Stimulated activated CD4-positive, alpha-beta T cell treated with anti-CD3 and anti-CD28 coated beads, Interleukin-2, amount 100 ng/mL, for 48 hours (primary cell): ENCODE results near the gene IFI16.
"Not testable (repeated sequence)": the region's sequence is repeated elsewhere in the genome, so short reads cannot be mapped to it uniquely, and the experiment has no call there.

ENCODE experiments used
- DNase-seq, 2 donors: peaks; one replicate each; pipeline ENCODE4 v3.0.0-alpha.2; 2020

Gene IFI16

DNA sequence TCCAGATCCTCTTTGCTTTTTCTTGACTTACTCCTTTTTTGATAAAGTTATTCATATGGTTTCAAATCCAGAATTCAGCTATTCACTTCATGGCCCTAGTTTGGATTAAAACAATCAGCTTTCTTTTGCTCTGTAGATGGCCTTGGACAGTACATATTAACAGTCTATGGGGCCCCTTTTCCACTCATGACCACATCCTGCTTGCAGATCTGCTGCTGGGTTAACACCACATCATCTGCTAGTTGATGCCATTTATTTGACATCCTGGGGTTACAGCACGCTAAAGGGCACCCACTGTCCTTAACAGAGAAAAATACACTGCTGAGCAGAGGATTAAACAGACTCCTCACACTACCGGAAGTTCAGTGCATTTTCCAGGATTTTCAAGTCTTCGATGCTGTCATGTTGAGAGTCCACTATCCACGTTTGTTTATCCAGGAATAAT, 941 bp upstream of the IFI16 start:
- DNase-seq, result peak; percentile 38 to 42

DNA sequence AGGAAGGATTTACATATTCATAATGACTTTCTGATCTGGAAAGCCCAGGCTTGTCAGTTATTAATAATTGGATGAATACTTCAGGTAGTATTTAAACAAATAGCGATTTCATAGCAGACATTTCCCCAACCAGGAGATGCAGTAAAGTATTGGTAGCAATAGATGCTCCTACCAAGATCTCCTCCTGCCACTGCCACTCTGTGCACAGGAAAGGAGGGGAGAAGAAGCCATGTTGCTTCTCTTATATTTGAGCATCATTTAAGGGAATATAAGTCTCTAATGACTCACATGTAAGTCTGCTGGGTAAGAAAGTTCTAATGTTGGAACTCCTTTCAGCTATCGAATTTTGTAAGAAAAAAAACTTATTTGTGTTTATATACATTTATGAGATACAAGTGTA, 420 bp upstream of the IFI16 start:
- no peak for DNase-seq

DNA sequence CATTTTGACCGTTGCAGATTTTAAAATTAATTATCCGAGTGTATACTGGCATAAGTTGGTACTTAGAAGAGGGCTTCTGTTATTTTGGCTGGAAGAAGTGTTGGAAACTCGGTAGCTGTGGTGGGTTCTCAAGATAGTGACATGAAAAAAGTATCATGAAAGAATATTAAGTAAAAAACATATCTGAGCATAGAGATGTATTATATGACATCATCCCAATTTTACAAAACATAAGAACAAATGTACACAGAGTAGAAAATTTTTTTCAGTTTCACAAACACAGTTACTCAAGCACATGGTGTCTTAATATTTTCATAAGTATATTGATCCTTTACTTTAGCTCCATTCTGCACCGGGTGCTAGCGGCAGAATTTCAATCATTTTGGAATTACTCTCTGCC, 684 bp downstream of the IFI16 start:
- DNase-seq, result no peak

DNA sequence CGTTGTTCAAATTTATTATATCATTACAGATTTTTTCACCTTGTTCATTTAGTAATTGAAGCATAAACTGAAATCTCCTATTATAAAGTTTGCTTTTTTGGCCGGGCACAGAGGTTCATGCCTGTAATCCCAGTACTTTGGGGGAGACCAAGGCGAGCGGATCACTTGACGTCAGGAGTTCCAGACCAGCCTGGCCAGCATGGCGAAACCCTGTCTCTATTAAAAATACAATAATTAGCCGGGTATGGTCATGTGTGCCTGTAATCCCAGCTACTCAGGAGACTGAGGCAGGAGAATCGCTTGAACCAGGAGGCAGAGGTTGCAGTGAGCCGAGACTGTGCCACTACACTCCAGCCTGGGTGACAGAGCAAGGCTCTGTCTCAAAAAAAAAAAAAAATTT, 1.3 kb downstream of the IFI16 start:
- DNase-seq, result not testable (repeated sequence)

DNA sequence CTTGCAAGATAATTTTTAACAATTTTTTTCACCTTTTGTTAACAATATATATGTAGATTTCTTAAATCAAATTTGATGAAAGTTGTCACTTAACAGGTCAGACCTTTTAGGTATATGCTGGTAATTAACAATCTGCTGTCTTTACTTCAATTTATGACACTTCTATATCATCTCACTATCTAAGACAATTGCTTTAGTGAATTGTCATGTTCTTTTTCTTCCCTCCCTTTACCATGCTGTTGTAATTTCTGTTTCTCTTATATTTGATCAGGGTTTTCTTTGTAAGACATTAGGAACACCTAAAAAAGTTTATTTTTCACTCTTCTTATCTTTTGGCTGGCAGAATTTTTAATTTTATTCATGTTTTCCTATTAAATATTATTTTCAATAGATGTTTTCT, 2.0 kb downstream of the IFI16 start:
- no peak for DNase-seq

DNA sequence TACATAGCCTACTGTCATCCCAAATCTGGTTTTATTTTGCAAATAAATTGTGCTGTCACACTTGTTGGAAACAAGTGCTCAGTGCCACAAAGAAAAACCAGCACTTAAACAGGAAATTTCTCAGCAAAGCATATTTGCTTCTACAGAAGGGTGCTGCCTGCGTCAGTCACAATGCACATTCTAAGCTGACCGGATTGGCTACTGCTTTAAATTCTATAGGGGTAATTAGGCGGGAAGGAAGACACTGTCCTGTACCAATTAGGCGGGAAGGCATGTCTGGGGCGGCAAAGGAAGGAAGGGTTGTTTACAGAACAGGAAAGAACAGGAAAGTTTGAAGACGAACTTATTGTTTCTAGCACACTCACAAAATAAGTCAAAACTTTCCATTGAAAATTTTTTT, 2.8 kb downstream of the IFI16 start:
- peak; percentile 36 to 46 for DNase-seq

DNA sequence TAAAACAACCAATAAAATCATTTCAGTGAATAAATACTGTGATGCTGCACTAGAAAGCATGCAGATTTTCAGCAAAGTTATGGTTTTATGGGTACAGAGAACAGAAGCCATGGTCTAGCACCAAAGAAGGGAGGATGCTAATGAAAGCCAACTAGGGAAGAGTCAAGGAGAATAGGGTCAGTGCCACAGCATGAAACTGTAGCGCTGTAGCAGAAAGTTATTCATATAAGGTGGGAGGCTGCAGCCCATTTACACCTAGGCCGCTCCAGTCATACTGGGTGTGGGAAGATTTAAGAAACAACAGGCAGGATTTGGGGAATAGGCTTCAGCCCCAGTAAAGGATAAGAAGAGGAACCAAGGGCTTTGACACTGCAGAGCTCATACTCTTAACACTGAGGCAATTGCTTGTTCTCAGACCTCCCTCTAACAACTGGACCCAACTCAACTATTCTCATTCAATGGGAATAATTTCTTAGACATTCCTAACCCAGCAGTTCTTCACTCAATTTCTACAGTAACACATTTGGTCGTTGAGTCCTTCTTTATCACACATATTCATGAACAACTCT, 4.4 kb downstream of the IFI16 start:
- DNase-seq, result no peak

DNA sequence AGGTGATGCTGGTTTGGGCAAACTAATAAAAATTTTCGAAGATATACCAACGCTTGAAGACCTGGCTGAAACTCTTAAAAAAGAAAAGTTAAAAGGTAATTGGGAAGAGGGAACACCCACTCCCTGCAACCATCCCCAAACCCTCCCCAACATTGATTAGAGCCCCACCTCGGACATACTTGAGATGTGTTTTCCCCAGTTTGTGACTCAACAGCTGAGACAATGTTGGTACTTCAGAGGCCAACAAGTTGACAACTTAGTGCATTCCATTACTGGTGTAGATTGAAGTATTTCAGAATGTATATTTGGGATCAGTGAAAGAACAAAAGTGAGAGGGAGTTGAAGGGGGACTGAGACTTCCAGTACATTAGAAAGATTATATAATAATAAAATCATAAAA, 5.1 kb downstream of the IFI16 start:
- no peak for DNase-seq

DNA sequence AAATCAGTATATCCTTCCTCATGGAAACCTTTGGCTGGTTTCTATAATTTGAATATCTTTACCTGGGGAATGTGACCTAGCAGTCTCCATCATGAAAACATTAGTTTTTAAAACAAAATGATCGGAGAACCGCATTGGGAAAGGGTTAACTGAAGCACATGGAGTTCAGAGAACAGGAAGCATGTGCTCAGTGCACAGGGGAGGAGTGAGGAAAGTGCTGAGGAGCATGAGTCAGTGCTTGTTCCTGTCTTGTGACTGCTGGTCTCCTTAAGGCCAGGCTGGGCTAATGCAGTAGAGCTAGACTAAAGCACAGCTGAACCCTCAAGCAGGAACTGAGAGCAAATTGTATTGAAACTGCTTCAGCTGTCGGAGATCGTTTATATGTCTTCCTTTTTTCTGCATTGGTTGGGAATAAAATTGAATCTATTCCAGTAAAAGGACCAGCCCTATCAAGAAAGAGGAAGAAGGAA, 5.8 kb downstream of the IFI16 start:
- DNase-seq, result peak; percentile 53 to 57

DNA sequence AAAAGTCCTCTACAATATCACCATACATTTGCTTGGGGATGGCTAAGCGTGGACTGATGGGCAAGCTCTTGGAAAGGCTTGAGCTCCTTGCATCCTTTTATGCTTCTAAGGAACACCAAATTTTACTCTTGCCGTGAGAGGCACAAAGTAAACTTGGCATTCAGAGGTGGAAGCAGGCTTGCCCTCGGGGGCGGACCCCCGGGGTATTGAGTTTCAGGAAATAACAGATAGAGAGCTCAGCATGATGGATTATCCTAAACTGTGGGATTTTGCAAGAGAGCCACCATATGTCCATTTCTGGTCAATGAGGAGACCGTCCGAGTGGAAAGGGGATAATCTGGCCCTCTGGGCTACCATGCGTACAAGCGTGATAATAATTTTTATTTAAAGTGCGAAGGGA, 14.0 kb downstream of the IFI16 start:
- no peak for DNase-seq

DNA sequence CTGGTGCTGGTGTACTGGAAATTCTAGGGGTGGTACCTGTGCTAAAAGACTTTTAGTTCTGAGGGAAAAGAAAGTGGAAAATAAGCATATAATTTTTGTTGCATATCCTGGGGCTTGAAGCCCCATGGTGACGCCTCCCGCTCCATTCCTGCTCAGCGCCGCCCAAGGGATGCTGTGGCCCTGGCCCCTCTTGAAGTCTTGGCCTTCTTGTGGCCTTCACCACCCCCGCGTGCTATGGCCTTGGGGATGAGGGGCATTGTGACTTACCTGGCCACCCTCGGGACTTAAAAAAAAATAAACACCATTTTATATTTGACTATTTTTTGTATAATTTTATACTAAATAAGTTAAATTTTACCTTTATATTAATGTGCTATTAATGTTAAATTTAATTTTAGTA, 15.3 kb downstream of the IFI16 start:
- no peak for DNase-seq

DNA sequence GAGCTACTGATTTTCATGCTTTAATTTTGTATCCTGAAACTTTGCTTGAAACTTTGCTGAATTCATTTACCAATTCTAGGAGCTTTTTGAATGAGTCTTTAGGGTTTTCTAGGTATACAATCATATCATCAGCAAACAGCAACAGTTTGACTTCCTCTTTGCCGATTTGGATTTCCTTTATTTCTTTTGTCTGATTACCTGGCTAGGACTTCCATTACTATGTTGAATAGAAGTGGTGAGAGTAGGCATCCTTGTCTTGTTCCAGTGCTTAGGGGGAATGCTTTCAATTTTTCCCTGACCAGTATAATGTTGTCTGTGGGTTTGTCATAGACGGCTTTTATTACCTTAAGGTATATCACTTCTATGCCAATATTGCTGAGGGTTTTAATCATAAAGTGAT, 17.1 kb downstream of the IFI16 start:
- DNase-seq, result not testable (repeated sequence)

DNA sequence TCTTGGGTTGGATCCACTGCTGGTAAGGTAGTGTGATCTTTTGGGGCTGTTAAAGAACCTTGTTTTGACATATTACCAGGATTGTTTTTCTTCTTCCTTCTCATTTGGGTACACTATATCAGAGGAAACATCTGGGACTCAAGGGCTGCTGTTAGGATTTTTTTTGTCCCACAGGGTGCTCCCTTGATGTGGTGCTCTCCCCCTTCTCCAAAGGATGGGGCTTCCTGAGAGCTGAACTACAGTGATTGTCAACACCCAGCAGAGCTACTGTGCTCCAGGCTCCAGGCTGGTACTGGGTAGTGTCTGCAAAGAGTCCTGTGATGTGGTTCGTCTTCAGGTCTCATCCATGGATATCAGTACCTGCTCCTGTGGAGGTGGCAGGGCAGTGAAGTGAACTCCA, 20.6 kb downstream of the IFI16 start:
- DNase-seq, result no peak

DNA sequence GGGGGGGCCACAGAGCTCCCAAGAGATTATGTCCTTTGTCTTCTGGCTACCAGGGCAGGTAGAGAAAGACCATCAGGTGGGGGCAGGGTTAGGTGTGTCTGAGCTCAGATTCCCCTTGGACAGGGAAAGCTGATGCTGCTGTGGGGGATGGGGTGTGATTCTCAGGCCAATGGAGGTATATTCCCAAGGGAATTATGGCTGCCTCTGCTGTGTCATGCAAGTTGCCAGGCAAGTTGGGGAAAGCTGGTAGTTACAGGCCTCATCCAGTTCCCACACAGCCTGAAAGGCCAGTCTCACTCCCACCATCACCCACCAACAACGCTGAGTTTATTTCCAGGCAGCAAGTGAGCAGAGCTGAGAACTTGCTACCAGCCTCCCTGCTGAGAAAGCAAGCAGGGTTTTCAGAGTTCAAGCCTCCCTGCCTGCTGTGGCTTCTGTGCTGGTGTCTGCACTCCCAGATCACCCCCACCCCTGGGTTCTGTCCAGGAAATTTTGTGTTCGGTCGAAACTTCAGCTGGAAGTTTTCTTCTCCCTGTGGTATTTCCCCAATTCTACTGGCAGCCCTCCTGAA, 21.3 kb downstream of the IFI16 start:
- DNase-seq, result no peak

DNA sequence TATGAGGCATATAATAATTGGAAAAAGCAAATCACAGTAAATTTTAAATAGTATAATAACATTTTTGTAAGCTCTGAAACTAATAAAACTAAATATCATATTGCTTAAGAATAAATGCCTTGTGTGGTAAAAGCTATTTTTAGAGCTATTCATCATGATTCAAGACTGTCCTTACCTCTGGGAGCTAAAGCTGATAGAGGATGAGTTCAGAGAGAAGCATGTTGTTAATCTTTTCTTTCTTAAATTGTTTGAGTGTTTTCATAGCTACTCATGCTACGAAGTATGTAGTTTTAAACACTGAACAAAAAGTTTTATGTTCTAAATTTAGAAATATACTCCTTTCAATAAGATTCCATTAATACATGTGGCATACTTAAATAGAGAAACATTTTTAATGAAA, 30.5 kb downstream of the IFI16 start:
- DNase-seq, result no peak

DNA sequence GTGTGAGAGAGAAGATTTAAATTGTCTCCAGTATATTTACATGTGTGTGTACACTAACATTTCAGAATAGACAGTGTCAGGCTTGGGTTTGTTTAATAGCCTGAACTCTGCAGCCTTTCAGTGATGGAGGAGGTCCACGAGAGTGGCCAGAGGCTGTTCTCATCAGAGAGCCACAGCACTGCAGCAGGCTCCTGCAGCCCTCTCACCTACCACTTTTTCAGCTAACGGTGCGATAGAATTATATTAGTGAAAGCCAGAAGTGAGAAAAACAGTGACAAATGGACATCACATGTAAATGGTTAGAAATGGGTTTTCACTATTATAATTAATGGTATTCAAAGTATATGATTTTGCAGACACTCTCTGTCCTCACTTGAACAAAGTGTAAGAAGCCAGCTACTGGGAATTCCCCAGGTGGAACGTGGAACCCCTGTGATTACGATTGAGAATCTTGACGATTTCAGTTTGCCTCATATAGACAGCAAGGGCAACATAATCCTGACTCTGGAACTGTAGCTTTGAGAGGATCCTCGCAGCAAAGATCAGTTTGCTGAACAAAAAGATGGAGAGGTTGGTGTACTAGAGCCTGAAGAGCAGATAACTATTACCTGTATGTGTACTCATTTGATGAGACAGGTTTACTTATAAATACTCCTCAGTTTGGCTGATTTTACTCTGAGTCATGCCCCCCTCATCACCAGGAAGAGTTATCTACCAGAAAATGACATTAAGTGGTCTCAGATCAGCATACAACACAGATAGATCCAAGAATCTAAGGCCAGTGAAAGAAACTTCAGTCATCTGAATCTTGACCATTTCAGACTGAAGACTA, 31.4 kb downstream of the IFI16 start:
- no peak for DNase-seq

DNA sequence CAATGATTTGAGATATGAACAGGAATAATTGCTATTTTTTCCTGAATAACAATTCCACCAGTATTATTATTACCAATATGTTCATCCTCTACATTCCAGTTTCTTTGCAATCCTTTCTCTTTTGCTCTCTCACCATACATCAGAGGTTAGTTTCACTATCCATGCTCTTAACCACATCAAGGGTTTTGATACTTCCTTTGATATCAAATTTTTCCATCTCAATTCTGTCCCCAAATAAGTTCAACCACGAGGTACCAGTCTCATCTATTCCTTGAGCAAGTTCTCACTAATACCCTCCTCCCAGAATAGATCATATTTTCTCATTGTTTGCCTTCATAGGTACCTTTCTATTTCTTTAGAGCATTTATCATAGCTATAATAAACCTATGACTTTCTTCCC, 36.8 kb downstream of the IFI16 start:
- DNase-seq, result not testable (repeated sequence)

DNA sequence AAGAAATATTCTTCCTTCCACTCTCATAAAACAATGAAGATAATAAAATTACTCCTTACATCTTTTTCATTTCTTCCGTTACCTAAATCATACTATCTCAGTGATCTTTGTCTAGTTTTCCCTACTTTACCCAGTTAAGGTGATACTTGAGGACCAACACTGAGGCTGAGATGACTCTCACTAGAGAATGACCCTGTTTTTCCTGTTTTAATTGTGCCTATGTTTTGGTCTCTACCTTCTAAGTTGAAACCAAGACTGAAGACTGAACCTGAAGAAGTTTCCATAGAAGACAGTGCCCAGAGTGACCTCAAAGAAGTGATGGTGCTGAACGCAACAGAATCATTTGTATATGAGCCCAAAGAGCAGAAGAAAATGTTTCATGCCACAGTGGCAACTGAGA, 41.7 kb downstream of the IFI16 start:
- no peak for DNase-seq

DNA sequence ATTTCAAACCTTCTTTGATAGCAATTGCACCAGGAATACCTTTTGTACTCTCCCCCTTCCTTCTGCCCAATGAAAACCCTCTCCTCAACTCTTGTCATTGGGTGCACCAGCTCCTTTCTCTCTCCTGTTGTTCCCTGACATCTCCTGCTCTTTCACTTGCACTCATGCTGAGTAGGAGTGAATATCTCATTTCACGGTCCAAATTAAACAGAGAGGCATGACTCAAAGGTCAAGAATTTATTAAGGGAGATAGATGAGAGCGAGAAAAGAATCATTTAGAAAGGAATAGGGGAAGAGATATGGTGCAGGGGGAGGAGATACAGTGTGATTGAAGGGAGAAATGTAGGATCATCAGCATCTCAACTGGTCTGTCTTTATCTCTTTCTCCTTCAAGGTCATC, 44.7 kb downstream of the IFI16 start:
- DNase-seq, result no peak

DNA sequence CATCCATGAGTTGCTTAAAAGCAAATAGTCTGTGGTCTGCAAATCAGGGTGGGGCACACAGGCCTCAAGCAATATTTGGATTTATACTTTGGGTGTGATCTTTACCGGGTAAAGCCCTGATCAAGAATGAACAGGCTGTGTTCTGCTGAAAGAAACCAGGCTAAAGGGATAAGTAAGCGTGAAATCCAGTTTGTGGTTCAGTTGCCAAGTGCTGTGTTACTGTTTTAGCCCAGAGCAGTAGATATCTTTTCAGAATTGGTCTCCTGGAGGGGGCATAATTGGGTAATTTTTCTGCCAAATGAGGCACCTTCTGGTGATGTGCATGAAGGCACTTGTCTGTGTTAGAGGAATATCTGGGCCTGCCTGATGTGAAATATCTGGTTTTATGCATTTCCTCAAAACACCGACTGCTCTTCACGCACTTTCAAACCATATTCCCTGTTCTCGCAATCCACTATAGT, 45.5 kb downstream of the IFI16 start:
- no peak for DNase-seq

DNA sequence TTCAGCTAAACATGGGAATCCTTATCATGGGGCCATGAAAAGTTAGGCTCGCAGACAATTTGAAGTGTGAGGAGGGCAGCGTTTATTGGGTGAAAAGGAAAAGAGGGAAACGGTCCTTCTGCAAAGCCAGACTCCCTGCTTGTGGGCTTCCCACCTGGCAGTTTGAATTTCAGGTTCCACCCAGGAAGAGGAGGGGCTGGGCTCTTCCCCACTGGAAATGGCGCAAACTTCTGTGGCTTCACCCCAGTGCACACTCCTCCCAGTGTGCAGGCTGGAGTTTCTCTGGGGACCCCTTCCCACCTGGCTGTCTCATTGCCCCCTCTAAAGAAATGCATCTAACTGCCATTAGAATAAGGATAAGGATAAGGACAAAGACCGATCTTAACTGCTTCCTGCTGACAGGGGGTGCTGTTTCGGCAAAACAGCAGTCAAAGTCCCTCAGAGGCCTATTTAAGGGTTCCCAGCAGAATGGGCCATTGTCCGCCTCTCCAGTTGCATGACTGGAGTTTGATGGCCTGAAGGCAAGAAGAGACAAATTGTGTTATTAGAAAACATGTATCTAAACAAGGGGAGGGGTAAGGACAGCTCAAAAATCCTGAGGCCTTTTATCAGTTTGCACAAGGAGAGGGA, 46.5 kb downstream of the IFI16 start:
- DNase-seq, result no peak

DNA sequence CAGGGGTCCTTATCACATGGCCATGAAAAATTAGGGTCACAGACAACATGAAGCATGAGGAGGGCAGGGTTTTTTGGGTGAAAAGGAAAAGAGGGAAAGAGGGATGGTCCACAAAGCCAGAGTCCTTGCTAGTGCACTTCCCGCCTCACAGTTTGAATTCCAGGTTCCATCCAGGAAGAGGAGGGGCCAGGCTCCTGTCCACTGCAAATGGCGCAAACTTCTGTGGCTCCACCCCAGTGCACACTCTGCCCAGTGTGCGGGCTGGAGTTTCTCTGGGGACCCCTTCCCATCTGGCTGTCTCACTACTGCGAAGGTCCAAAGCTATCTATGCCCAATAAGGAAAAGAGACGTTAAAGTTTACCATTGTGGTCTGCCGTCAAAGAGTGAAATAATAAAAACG, 49.0 kb downstream of the IFI16 start:
- no peak for DNase-seq

DNA sequence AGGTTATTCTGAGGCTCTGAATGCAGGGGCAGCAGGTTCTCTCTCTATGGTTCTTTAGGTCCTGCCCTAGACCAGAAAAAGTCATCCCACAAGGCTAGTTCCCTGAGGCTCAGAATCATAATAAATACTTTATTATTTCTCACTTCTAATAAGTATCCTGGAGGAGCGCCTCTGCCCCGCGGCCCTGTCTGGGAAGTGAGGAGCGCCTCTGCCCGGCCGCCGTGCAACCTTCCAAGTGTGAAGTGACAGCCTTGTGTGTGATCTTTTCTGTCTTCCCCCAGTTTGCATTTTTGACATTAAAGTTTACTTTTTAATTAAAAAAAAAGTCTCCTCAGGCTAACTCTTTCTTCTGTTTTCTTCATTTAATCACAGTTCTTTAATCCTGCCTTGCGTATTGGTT, 55.4 kb downstream of the IFI16 start:
- DNase-seq, result no peak

DNA sequence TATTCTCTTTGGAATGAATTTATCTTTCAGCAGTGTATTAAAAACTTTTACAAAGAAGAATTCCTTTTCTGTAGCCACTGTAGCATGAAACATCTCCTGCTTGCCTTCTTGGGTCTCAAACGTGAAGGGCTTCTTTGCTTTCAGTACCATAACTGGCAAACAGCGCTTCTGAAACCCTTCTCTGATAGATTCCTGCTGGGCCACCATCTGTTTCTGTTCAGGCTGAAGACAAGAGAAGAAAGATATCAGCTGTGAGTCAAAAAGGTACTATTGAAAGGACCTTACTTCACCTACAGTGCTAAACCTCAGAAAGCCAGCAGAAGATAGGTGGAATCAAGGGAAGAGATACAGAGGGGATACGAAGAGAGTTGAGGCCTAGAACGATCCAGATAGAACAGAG, 56.4 kb downstream of the IFI16 start:
- DNase-seq, result no peak
